HL-60 (cell line): Measurements from ENCODE around the gene TRAIP.
"Not testable (repeated sequence)": the region's sequence is repeated elsewhere in the genome, so short reads cannot be mapped to it uniquely, and the experiment has no call there.

Source experiments
- DNase-seq, 2 experiments: peaks; one replicate each; pipeline ENCODE4 v3.0.0-alpha.2; 2010 to 2020; ENCODE audit warnings: low read depth in 1 of 2, low spot score in 1 of 2
- H3K27ac ChIP-seq: fragments of 250-450 bp; sonication (Bioruptor Pico); replicated peaks from 2 replicates; pipeline ENCODE4 v1.5.1; 2020; ENCODE audit warnings: mild to moderate bottlenecking, moderate library complexity
- H3K27me3 ChIP-seq: fragments of 250-450 bp; sonication (Bioruptor Pico); 2 replicates; pipeline ENCODE4 v1.5.1; 2021; ENCODE audit warnings: mild to moderate bottlenecking, moderate library complexity; ENCODE audit not compliant: insufficient read depth, poor library complexity, severe bottlenecking
- H3K4me3 ChIP-seq: replicated peaks from 2 replicates; pipeline ENCODE4 v1.5.1; 2011; ENCODE audit warnings: mild to moderate bottlenecking, control low read depth, low read length; ENCODE audit not compliant: insufficient read depth
- GABPA ChIP-seq: IDR thresholded peaks from 2 replicates; pipeline ENCODE4 v1.6.1; 2012; ENCODE audit warnings: low read depth
- POLR2AphosphoS5 ChIP-seq: IDR thresholded peaks from 2 replicates; pipeline ENCODE4 v1.6.1; 2012; ENCODE audit warnings: low read depth
- SPI1 ChIP-seq: IDR thresholded peaks from 2 replicates; pipeline ENCODE4 v1.6.1; 2012; ENCODE audit warnings: low read depth, mild to moderate bottlenecking, borderline replicate concordance
- long read RNA-seq: library from polyadenylated mRNA; unstranded; transcript quantifications from one replicate; pipeline ENCODE4 v2.0.0, GENCODE V29; 2020
- TF ChIP-seq, protein P1 (sequence below): IDR thresholded peaks from one replicate; pipeline ENCODE4 v1.5.1; 2011; ENCODE audit warnings: low read length, control low read depth, inconsistent platforms; ENCODE audit not compliant: insufficient read depth
- TF ChIP-seq, protein P2 (sequence below): IDR thresholded peaks from 2 replicates; pipeline ENCODE4 v1.6.1; 2012; ENCODE audit warnings: low read depth; ENCODE audit not compliant: insufficient replicate concordance

The TRAIP gene
- long read RNA-seq, transcript TRAIP-201 (15 exons, 2,028 nt), result major isoform, 84 of 170 reads
- long read RNA-seq, partial matches to known transcripts, result 4 of 170 reads
- long read RNA-seq, other reads (novel, unspliced or antisense), result 82 of 170 reads

DNA sequence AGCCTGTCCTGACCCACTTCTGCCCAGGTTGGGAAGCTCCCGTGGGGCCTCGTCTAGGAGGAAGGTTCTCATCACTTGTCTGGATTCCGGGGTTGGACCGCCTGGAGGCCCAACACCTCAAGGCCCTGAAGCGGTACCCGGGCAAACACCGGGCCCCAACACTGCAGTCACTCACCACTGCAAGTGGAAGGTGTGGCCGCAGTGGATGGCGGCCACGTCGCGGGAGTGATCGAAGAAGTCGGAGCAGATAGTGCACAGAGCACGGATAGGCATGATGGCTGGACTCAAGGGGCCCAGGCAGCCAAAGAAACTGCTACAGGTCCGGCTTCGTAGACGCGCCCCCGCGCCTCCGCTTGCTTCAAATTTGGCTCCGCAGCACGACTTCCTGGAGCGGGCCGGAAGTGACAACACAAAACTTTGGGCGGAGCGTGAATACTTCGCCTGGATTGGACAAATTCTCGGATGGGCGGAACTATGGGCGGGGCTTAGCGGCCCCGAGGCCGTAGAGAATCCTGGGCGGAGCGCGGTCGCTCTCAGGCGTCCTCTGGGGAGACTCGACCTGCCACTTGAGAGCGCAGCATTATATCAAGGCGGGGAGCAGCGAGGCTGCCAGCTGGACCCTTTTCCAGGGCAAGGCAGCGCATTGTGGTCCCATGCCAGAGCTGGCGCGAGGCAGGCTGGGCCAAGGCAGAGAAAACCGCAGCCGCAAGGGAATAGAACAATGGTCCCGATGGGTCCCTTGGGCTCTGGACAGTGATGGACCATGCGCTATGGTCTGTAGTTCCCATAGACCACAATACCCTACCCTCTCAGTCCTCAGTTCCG lies at the start of gene TRAIP:
TSS of gene TRAIP (minus strand) at position 384 of the 825 bp plus-strand sequence. CDS start at position 273, 111 bp downstream.
- TF ChIP-seq GABPA (peak; percentile 92), POLR2AphosphoS5 (peak; percentile 83), SPI1 (peak; percentile 8; the same call in 1 of the 2 replicates)
- TF ChIP-seq, protein P1, sequence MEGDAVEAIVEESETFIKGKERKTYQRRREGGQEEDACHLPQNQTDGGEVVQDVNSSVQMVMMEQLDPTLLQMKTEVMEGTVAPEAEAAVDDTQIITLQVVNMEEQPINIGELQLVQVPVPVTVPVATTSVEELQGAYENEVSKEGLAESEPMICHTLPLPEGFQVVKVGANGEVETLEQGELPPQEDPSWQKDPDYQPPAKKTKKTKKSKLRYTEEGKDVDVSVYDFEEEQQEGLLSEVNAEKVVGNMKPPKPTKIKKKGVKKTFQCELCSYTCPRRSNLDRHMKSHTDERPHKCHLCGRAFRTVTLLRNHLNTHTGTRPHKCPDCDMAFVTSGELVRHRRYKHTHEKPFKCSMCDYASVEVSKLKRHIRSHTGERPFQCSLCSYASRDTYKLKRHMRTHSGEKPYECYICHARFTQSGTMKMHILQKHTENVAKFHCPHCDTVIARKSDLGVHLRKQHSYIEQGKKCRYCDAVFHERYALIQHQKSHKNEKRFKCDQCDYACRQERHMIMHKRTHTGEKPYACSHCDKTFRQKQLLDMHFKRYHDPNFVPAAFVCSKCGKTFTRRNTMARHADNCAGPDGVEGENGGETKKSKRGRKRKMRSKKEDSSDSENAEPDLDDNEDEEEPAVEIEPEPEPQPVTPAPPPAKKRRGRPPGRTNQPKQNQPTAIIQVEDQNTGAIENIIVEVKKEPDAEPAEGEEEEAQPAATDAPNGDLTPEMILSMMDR, result no peak
- TF ChIP-seq, protein P2, sequence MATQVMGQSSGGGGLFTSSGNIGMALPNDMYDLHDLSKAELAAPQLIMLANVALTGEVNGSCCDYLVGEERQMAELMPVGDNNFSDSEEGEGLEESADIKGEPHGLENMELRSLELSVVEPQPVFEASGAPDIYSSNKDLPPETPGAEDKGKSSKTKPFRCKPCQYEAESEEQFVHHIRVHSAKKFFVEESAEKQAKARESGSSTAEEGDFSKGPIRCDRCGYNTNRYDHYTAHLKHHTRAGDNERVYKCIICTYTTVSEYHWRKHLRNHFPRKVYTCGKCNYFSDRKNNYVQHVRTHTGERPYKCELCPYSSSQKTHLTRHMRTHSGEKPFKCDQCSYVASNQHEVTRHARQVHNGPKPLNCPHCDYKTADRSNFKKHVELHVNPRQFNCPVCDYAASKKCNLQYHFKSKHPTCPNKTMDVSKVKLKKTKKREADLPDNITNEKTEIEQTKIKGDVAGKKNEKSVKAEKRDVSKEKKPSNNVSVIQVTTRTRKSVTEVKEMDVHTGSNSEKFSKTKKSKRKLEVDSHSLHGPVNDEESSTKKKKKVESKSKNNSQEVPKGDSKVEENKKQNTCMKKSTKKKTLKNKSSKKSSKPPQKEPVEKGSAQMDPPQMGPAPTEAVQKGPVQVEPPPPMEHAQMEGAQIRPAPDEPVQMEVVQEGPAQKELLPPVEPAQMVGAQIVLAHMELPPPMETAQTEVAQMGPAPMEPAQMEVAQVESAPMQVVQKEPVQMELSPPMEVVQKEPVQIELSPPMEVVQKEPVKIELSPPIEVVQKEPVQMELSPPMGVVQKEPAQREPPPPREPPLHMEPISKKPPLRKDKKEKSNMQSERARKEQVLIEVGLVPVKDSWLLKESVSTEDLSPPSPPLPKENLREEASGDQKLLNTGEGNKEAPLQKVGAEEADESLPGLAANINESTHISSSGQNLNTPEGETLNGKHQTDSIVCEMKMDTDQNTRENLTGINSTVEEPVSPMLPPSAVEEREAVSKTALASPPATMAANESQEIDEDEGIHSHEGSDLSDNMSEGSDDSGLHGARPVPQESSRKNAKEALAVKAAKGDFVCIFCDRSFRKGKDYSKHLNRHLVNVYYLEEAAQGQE, result peak; percentile 59
- peak; percentile 92 to 94 for DNase-seq
- peak within 1 kb of the TSS; percentile 51 for H3K27ac ChIP-seq
- no peaks in the 10 kb centered on the region for H3K27me3 ChIP-seq
- peak within 1 kb of the TSS; percentile 91 for H3K4me3 ChIP-seq

GRCh38 chr3:49904448-49904847 lies 48.1 kb upstream of the TRAIP start:
- not testable (repeated sequence) for DNase-seq, H3K4me3 ChIP-seq, H3K27me3 ChIP-seq, H3K27ac ChIP-seq

- no peak within 1 kb of the TSS for H3K4me3 ChIP-seq
- TF ChIP-seq, protein P2, result no peak
- TF ChIP-seq, protein P1, result no peak
- TF ChIP-seq POLR2AphosphoS5, result no peak
- TF ChIP-seq GABPA, result no peak
- no peak for TF ChIP-seq SPI1
Observed at GRCh38 chr3:49903451-49904424, 47.4 kb upstream of the TRAIP start, which contains the start of gene MST1R. TSS of gene MST1R (minus strand) at chr3:49903873. CDS start at chr3:49903609, 264 bp downstream.

More at GRCh38 chr3:49903451-49904424, 47.4 kb upstream of the TRAIP start, which contains the start of gene MST1R:
- DNase-seq, result no peak
- Histone ChIP-seq H3K27me3 (peaks cover 2% of the 10 kb centered on the region), H3K27ac (no peak within 1 kb of the TSS)
